Head of caudate nucleus (tissue), 42 donors: ENCODE measurements around the gene PPP4R1.
"Not testable (repeated sequence)": the region's sequence is repeated elsewhere in the genome, so short reads cannot be mapped to it uniquely, and the experiment has no call there.

Experiments used
- DNase-seq, 42 donors: peaks; one replicate each; pipeline versions ENCODE4 v3.0.0 to v3.0.0-alpha.2; 2020 to 2021; ENCODE audit warnings: mixed read lengths in 7 of 42
- intact Hi-C: fragments of 100-400 bp; cut with DNase I; formaldehyde crosslinking; loops from one replicate; pipeline ENCODE4 v1.15.0; 2022

PPP4R1 gene

GRCh38 chr18:9614401-9615279 is at the start of gene PPP4R1:
TSS of gene PPP4R1 (minus strand) at chr18:9614559. CDS start at chr18:9614484, 75 bp downstream.
- intact Hi-C loops = loop anchor here (5.0 to 10.0 kb wide), 3 partner anchors 298 to 510 kb away; partner anchors contain the start of genes ANKRD12, NDUFV2 and VAPA
- peak; percentile 53 to 92 (median 82) for DNase-seq

GRCh38 chr18:9663377-9663776 is 49.0 kb upstream of the PPP4R1 start:
- peak in 1 of 42 donors; percentile 10 for DNase-seq
- intact Hi-C loops = no loop called here

- DNase-seq = peak in 4 of 42 donors; percentile 21 to 54 (median 22)
- intact Hi-C loops = no loop called here
Observed at GRCh38 chr18:9661564-9661963, 47.2 kb upstream of the PPP4R1 start.

GRCh38 chr18:9659499-9660375 is 45.4 kb upstream of the PPP4R1 start:
- intact Hi-C loops = no loop called here
- DNase-seq = peak in 1 of 42 donors; percentile 24

GRCh38 chr18:9658087-9658641 is 43.8 kb upstream of the PPP4R1 start:
- intact Hi-C loops = no loop called here
- no peak for DNase-seq

- DNase-seq = no peak
- intact Hi-C loops = no loop called here
Observed at GRCh38 chr18:9655232-9655767, 40.9 kb upstream of the PPP4R1 start.

- DNase-seq = peak; percentile 41 to 93 (median 83)
- intact Hi-C loops = no loop called here
Observed at GRCh38 chr18:9653390-9653789, 39.0 kb upstream of the PPP4R1 start.

GRCh38 chr18:9649164-9649540 is 34.8 kb upstream of the PPP4R1 start:
- DNase-seq = no peak
- intact Hi-C loops = no loop called here

GRCh38 chr18:9648431-9649163 is 34.2 kb upstream of the PPP4R1 start:
- DNase-seq = no peak
- intact Hi-C loops = no loop called here

- DNase-seq = peak in 1 of 42 donors; percentile 37
Observed at GRCh38 chr18:9647496-9648323, 33.4 kb upstream of the PPP4R1 start.

GRCh38 chr18:9643549-9643948 is 29.2 kb upstream of the PPP4R1 start:
- DNase-seq = no peak
- intact Hi-C loops = no loop called here

More at GRCh38 chr18:9647496-9648323, 33.4 kb upstream of the PPP4R1 start:
- intact Hi-C loops = no loop called here

GRCh38 chr18:9642799-9643462 is 28.6 kb upstream of the PPP4R1 start:
- no peak for DNase-seq

GRCh38 chr18:9641081-9641480 is 26.7 kb upstream of the PPP4R1 start:
- DNase-seq, intact Hi-C loops: not testable (repeated sequence)

More at GRCh38 chr18:9642799-9643462, 28.6 kb upstream of the PPP4R1 start:
- intact Hi-C loops = no loop called here

GRCh38 chr18:9638886-9639285 is 24.5 kb upstream of the PPP4R1 start:
- intact Hi-C loops = no loop called here
- no peak for DNase-seq

GRCh38 chr18:9637036-9637767 is 22.8 kb upstream of the PPP4R1 start:
- DNase-seq = no peak
- intact Hi-C loops = no loop called here

GRCh38 chr18:9634856-9635255 is 20.5 kb upstream of the PPP4R1 start:
- DNase-seq = no peak
- intact Hi-C loops = no loop called here
